ENCODE results near the gene DUSP28.

The DUSP28 gene

DNA sequence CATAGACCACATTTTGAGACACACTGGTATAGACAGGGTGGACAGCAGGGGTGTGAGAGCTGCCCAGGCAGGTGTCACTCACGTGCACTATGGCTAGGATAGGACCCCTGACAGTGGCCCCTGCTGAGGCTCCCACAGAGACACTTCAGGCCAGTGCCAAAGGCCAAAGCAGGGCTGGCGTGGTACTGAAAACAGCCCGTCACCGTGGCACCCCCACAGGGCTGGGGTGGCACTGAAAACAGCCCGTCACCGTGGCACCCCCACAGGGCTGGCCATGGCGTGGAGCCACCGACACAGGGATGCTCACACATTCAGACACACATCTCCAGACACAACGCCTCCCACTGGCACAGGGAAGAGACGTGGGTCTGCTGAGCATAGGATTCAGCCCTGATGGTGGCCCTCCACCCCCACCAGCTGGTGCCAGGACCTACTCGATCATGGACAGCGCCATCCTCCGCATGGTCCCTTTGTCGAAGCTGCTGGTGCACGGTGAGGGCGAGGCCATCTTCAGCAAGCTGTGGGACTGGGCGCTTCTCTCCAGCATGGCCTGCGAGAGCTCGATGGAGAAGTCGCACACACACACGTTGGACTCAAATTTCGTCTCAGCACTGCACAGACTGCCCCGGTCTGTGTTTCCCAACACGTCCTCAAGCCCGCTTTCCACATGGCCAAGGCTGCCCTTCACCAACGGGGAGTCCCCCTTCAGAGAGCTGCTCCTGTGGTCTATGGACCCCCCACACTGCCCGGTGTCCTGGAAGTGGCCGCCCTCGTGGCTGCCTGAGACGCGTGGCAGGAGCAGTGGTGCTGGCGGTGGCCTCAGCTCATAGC, 36.5 kb upstream of the DUSP28 start:
- no peak overlapping the region for H3K27ac ChIP-seq
- TF ChIP-seq, protein P1, sequence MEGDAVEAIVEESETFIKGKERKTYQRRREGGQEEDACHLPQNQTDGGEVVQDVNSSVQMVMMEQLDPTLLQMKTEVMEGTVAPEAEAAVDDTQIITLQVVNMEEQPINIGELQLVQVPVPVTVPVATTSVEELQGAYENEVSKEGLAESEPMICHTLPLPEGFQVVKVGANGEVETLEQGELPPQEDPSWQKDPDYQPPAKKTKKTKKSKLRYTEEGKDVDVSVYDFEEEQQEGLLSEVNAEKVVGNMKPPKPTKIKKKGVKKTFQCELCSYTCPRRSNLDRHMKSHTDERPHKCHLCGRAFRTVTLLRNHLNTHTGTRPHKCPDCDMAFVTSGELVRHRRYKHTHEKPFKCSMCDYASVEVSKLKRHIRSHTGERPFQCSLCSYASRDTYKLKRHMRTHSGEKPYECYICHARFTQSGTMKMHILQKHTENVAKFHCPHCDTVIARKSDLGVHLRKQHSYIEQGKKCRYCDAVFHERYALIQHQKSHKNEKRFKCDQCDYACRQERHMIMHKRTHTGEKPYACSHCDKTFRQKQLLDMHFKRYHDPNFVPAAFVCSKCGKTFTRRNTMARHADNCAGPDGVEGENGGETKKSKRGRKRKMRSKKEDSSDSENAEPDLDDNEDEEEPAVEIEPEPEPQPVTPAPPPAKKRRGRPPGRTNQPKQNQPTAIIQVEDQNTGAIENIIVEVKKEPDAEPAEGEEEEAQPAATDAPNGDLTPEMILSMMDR (conservative IDR thresholded peaks at IDR 0.05), result no peak

DNA sequence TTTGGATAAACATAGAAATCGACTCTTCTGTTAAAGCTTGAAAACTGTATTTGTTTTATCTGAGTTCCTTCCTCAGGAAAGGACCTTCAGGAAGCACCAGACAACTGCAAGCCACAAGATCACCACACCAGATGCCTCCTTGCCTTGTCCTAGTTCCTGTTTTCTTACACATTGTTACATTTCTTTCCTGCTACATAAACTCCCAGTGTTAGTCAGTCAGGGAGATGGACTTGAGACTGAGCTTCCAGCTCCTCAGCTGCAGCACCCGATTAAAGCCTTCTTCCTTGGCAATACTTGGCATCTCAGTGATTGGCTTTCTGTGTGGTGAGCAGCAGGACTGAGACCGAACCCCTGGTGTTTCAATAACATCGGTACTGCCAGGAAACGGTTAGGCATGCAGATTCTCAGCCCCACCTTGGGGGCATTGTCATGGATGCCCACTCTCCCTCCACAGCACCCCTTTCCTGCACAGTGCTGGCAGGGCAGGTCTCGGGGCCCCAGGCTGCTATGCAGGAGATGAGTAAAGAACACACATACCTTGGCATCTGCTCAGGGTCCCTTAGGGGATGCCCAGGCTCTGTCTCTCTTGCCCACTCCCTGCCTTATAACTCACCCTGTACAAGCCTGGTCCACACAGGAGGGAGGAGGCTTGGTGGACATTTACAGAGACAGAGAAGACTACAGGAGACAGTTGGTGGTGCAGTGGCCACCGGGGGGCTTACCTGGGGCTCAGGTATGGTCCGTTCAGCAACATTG, 35.0 kb upstream of the DUSP28 start:
- no peak overlapping the region for H3K27ac ChIP-seq
- TF ChIP-seq, protein P1 (conservative IDR thresholded peaks at IDR 0.05), result no peak

DNA sequence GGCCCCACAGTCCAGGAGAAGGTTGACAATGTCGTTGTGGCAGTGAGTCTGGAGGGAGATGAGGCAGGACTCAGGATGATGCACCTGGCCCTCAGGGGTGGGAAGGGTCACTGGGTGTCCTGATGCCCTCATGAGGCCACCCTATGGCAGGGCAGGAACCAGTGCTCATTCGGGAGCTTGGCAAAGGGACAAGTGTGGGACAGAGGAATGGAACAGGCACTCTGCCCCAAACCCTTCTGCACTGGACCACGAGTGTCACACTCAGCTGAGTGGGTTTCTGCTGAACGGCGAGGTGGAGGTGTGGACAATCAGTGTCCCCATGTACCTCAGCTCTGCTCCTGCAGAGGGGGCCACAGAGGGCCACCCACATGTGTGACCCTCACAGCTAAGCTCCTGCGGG, 34.4 kb upstream of the DUSP28 start:
- H3K27ac ChIP-seq, result no peak overlapping the region
- TF ChIP-seq, protein P1 (conservative IDR thresholded peaks at IDR 0.05), result no peak

DNA sequence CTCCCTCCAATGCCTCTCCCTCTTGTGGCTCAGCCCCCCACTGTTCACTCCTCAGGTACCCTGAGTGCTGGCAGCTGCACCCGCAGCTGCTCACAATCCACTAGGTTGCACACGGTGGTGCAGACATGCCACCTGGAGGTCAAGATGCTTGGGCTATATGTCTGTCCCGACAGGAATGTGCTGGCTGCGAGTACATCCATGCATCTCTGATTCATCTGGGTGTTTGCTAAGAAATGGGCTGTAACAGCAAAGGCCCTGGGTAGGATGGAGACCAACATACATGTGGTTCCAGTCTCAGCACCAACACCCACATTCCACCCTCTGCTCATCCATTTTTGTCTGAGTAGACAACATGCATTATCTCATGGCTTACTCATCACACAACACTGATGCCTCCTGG, 33.6 kb upstream of the DUSP28 start:
- H3K27ac ChIP-seq, result no peak overlapping the region
- TF ChIP-seq, protein P1 (conservative IDR thresholded peaks at IDR 0.05), result no peak

DNA sequence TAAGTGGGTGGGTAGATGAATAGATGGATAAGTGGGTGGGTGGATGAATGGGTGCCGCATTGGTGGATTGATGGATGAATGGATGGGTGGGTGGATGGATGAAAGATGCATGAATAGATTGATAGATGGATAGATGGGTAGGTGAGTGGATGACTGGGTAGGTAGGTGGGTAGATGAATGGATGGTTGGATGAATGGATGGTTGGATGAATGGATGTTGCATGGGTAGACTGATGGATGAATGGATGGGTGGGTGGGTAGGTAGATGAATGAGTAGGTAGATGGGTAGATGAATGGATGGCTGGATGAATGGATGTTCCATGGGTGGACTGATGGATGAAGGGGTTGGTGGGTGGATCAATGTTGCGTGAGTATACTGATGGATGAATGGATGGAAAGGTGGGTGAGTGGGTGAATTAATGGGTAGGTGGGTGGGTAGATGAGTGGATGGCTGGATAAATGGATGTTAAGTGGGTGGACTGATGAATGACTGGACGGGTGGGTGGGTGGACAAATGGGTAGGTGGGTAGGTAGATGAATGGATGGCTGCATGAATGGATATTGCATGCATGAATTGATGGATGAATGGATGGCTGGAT, 32.9 kb upstream of the DUSP28 start:
- H3K27ac ChIP-seq, result no peak overlapping the region
- TF ChIP-seq, protein P1 (conservative IDR thresholded peaks at IDR 0.05), result no peak

DNA sequence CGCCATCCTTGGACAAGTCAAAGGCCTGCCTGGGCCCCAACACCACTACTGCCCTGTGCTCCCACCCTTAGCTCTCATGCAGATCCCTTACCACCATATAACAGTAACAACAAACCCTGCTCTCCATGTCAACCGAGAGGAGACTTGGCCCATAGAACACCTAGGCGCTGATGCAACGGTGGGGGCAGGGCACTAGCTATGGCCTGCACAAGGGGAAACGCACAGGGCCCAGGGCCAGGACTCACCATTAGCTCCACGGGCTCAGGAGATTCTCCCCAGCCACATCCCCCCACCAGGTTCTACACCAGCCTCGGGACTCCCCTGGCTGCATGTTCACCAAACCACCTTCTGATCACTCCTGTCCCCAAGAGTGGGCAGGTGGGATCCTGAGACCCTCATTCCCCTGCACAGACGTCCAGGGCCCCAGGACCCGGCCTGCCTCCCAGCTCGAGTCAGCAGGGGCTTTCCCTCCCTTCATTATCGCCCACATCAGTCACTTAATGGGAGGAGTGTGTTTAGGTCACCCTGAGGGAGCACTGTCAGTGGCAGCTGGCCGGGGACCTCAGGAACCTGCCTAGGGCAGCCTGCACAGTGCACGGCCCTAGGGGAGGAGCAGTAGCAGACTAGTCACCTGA, 31.6 kb upstream of the DUSP28 start:
- H3K27ac ChIP-seq, result no peak overlapping the region
- TF ChIP-seq, protein P1 (conservative IDR thresholded peaks at IDR 0.05), result no peak
